ENCODE data around the gene USP12. TPM values are rescaled to one million over a fixed set of nuclear protein-coding genes. Genes with fewer than 3 reads are reported as not detected.
A peak's percentile ranks its signal among the peaks of the same experiment; 100 is the strongest.

Gene USP12
- total RNA-seq, 1 experiment from 2014 or later: 26.1 TPM

DNA sequence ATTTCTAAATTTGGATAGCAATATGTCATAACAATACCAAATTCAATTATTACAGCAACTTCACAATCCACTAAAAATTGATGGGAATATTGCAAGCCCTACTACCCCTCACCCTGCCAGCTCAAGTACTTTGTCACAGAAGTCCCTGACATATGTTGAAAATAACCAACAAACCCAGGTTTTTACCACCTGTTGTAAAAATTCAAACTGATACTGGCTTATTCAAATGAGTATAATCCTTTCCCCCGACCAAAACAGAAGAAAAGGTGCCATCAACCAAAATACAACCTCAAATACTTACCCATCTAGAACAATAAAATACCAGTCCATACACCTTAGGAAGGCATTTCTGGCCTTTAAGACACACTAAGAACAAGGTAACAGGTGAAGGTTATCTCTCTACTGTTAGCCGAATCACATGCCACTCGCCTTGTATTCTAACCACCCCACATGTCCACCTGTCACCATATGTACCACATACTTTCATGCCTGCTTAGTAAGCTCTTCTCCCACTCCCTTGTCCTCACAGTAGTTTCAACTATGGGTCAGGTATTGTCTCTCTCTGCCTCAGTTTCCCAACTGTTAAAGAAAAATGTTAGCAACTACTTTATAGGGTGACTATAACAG, 53.1 kb downstream of the USP12 start:
- ChIA-PET CTCF (interaction anchor here (0.7 kb wide), 1 partner anchor 60 kb away, joined by 3 read pairs; no protein-coding TSS in a partner anchor), POLR2A (no interaction called here)
- Mint-ChIP-seq H3K4me1 (peaks cover 53% of the 10 kb centered on the region), H3K27ac (peak overlapping the region; percentile 15), H3K9me3 (peaks cover 11% of the 10 kb centered on the region), H3K36me3 (peaks cover 17% of the 10 kb centered on the region), H3K4me3 (no peak overlapping the region), H3K27me3 (ENCODE audit: low read depth) (no peaks in the 10 kb centered on the region; the same call in 1 of the 2 replicates)
- DNase-seq (ENCODE audit: low spot score): no peak
- ATAC-seq: no peak
- no peak for TF ChIP-seq ZNF263 (CRISPR knock-in tag; IDR thresholded peaks at IDR 0.05; ENCODE audit: low read depth)
- no peak for TF ChIP-seq KAT7 (CRISPR knock-in tag; IDR thresholded peaks at IDR 0.05; ENCODE audit: borderline replicate concordance)
- no peak for TF ChIP-seq IRF1 (CRISPR knock-in tag; IDR thresholded peaks at IDR 0.05)
- TF ChIP-seq OVOL2 (CRISPR knock-in tag; IDR thresholded peaks at IDR 0.05; ENCODE audit: borderline replicate concordance): no peak
- TF ChIP-seq, protein P1, sequence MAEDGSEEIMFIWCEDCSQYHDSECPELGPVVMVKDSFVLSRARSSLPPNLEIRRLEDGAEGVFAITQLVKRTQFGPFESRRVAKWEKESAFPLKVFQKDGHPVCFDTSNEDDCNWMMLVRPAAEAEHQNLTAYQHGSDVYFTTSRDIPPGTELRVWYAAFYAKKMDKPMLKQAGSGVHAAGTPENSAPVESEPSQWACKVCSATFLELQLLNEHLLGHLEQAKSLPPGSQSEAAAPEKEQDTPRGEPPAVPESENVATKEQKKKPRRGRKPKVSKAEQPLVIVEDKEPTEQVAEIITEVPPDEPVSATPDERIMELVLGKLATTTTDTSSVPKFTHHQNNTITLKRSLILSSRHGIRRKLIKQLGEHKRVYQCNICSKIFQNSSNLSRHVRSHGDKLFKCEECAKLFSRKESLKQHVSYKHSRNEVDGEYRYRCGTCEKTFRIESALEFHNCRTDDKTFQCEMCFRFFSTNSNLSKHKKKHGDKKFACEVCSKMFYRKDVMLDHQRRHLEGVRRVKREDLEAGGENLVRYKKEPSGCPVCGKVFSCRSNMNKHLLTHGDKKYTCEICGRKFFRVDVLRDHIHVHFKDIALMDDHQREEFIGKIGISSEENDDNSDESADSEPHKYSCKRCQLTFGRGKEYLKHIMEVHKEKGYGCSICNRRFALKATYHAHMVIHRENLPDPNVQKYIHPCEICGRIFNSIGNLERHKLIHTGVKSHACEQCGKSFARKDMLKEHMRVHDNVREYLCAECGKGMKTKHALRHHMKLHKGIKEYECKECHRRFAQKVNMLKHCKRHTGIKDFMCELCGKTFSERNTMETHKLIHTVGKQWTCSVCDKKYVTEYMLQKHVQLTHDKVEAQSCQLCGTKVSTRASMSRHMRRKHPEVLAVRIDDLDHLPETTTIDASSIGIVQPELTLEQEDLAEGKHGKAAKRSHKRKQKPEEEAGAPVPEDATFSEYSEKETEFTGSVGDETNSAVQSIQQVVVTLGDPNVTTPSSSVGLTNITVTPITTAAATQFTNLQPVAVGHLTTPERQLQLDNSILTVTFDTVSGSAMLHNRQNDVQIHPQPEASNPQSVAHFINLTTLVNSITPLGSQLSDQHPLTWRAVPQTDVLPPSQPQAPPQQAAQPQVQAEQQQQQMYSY (CRISPR knock-in tag; IDR thresholded peaks at IDR 0.05): no peak
- TF ChIP-seq MXD4 (CRISPR knock-in tag; IDR thresholded peaks at IDR 0.05; ENCODE audit: borderline replicate concordance): no peak
- no peak for TF ChIP-seq FOXJ3 (CRISPR knock-in tag; IDR thresholded peaks at IDR 0.05; ENCODE audit: borderline replicate concordance)
- no peak for TF ChIP-seq AR (CRISPR knock-in tag; IDR thresholded peaks at IDR 0.05)
- TF ChIP-seq ZNF416 (CRISPR knock-in tag; IDR thresholded peaks at IDR 0.05): no peak
- TF ChIP-seq SOX15 (CRISPR knock-in tag; IDR thresholded peaks at IDR 0.05): no peak
- no peak for TF ChIP-seq CREB1 (CRISPR knock-in tag; IDR thresholded peaks at IDR 0.05)
- no peak for TF ChIP-seq ELF4 (CRISPR knock-in tag; IDR thresholded peaks at IDR 0.05; ENCODE audit: low read depth)
- TF ChIP-seq ZNF219 (CRISPR knock-in tag; IDR thresholded peaks at IDR 0.05; ENCODE audit: borderline replicate concordance): no peak
- no peak for TF ChIP-seq STAT6 (CRISPR knock-in tag; conservative IDR thresholded peaks at IDR 0.05; ENCODE audit: low read depth)

DNA sequence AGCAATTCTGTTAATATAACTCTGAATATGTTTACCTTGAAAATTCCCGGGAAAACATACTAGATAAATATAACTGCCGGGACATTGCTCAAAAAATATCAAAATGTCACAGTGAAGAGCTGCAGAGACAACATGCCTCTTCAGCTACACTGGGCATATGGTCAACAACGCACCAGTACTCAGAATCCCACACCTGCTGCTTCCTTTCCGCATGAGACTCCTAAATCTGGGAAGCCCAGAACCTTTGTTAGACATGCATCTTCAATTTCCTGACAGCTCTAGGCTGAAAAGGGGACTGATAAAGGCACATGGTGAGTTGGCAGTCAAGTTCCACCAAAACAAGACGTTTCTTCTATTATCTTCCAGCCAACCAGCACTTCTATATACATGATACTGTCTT, 53.7 kb downstream of the USP12 start:
- POLR2A ChIA-PET: no interaction called here
- peaks cover 15% of the 10 kb centered on the region for H3K36me3 Mint-ChIP-seq
- CTCF ChIA-PET: interaction anchor here (0.7 kb wide), 1 partner anchor 60 kb away, joined by 3 read pairs; no protein-coding TSS in a partner anchor
- no peaks in the 10 kb centered on the region; the same call in 1 of the 2 replicates for H3K27me3 Mint-ChIP-seq (ENCODE audit: low read depth)
- ATAC-seq (no peak), DNase-seq (ENCODE audit: low spot score) (no peak)
- no peak overlapping the region for H3K4me3 Mint-ChIP-seq
- peaks cover 53% of the 10 kb centered on the region for H3K4me1 Mint-ChIP-seq
- H3K9me3 Mint-ChIP-seq: peaks cover 5% of the 10 kb centered on the region
- H3K27ac Mint-ChIP-seq: peak overlapping the region; percentile 18; the same call in 1 of the 2 replicates
- TF ChIP-seq, protein P2, sequence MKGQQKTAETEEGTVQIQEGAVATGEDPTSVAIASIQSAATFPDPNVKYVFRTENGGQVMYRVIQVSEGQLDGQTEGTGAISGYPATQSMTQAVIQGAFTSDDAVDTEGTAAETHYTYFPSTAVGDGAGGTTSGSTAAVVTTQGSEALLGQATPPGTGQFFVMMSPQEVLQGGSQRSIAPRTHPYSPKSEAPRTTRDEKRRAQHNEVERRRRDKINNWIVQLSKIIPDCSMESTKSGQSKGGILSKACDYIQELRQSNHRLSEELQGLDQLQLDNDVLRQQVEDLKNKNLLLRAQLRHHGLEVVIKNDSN (CRISPR knock-in tag; IDR thresholded peaks at IDR 0.05): no peak
- TF ChIP-seq PRRX2 (CRISPR knock-in tag; IDR thresholded peaks at IDR 0.05): no peak
- no peak for TF ChIP-seq ETV6 (CRISPR knock-in tag; IDR thresholded peaks at IDR 0.05)
- TF ChIP-seq NFYB (CRISPR knock-in tag; conservative IDR thresholded peaks at IDR 0.05; ENCODE audit: low read depth): no peak
- TF ChIP-seq, protein P3, sequence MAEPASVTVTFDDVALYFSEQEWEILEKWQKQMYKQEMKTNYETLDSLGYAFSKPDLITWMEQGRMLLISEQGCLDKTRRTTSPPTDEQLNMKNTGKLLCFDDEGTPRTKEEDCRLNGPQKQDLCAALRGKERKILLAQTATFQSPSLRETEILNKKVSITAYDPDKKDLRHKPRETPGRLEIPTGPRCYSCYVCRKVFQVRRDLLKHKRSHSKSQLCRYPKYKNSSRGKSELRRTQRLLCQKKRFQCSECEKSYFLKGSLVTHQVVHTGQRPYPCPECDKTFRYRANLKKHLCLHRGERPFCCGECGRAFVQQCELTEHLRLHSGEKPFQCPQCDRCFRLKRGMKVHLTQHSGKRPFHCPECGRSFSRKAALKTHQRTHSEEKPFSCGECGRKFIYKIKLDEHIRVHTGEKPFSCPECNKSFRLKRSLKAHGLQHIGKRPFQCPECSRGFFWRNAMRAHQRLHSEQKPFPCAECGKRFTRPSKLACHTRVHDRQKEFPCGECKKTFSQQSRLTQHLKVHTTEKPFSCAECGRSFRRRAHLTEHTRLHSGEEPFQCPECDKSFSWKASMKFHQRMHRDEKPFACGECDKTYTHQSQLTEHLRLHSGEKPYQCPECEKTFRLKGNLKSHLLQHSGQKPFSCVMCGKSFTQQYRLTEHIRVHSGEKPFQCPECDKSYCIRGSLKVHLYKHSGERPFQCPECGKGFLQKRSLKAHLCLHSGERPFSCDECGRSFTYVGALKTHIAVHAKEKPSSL (CRISPR knock-in tag; conservative IDR thresholded peaks at IDR 0.05): no peak
- TF ChIP-seq RORB (CRISPR knock-in tag; IDR thresholded peaks at IDR 0.05): no peak
- no peak for TF ChIP-seq ZNF121 (CRISPR knock-in tag; IDR thresholded peaks at IDR 0.05)
- no peak for TF ChIP-seq SMAD4 (CRISPR knock-in tag; IDR thresholded peaks at IDR 0.05)
- no peak for TF ChIP-seq MXD4 (CRISPR knock-in tag; IDR thresholded peaks at IDR 0.05; ENCODE audit: borderline replicate concordance)
